GM12864 (cell line): ENCODE data around the gene FLT4.

Experiments used
- DNase-seq: peaks from one replicate; pipeline ENCODE4 v3.0.0-alpha.2; 2011; ENCODE audit warnings: low read depth
- H3K4me3 ChIP-seq: 2 replicates; pipeline ENCODE4 v1.5.1; 2011; ENCODE audit warnings: mild to moderate bottlenecking, low read depth, low read length, control low read depth
- CTCF ChIP-seq: IDR thresholded peaks from 2 replicates; pipeline ENCODE4 v1.5.1; 2011; ENCODE audit warnings: low read depth, mild to moderate bottlenecking, moderate library complexity, low read length, control low read depth, inconsistent platforms; ENCODE audit errors: missing control alignments

Gene FLT4

DNA sequence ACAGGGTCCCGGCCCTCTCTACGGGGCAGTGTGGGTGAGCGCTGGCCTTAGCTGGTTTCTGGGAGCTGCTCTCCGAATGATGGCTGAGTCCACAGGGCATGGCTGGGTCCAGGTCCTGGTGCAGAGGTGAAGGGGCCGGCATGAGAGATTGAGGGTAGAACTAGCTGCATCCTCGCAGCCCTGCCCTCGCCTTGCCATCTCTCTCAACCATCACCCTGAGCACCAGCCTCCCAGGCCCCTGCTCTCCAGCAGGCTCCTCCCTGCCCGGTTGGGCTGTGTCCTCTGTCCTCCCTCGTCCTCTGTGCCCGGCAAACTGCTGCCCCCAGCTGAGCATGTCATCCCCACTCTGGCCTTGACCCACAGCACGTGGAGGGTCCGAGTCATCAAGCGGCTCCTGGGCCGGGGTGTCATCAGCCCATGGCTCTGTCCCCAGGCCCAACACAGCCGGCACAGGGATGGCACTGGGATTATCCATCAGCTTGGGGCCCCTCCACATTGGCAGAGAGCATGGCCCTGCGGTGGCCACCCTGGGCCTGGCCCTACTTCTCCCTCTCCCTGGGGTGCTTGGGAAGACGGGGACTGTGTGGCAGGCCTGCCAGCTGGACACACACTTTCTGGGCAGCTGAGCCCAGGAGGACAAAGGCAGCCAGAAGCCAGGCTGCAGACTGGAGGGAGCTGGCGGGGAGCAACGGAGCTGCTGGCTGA, 8.4 kb downstream of the FLT4 start:
- TF ChIP-seq CTCF, result no peak
- H3K4me3 ChIP-seq, result no peak overlapping the region
- DNase-seq, result no peak

- no peak for TF ChIP-seq CTCF
- H3K4me3 ChIP-seq, result no peak overlapping the region
- no peak for DNase-seq
These were observed 8.9 kb downstream of the FLT4 start for GRCh38 chr5:180640611-180640860.

GRCh38 chr5:180639741-180640610, 9.4 kb downstream of the FLT4 start:
- H3K4me3 ChIP-seq, result no peak overlapping the region
- DNase-seq, result no peak
- no peak for TF ChIP-seq CTCF

- no peak for TF ChIP-seq CTCF
- no peak overlapping the region for H3K4me3 ChIP-seq
- no peak for DNase-seq
These were observed 10.1 kb downstream of the FLT4 start for GRCh38 chr5:180639287-180639686.

GRCh38 chr5:180637962-180638680, 11.3 kb downstream of the FLT4 start:
- TF ChIP-seq CTCF, result no peak
- DNase-seq, result no peak
- no peak overlapping the region for H3K4me3 ChIP-seq

DNA sequence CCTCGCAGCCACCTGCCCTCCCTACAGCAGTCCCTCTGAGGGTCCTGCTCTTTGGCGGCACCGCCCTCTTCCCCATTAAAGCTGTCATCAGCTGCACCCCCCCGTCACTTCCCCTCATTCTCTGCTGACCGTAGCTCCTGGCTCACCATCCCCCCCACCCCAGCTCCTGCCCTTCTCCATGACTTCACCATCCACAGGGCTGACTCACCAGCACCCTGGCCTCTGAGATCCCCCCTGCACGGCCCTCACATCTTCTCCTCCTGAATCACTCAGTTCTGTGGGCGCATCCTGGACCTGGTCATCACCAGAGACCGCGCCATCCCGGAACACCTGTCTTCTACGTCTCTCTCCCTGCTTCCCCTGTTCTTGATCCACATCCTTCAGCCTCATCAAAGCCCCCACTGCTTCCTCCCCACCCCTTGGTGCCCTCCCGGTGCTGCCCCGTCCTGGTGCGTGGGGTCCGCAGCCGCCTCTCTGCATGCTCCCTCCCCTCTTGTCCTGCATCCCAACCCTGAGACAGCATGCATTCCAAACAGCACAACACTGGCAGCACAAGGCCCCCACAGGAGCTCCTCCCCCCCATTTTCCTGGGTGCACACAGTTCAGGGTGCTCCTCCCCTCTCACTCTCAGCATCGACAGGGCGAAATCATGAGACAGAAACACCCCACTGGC, 12.9 kb downstream of the FLT4 start:
- TF ChIP-seq CTCF, result no peak
- H3K4me3 ChIP-seq, result no peak overlapping the region
- DNase-seq, result no peak
